Coronary artery (tissue), 2 donors: ENCODE data around the gene HYCC1.

Experiments
- DNase-seq: peaks from one replicate; pipeline ENCODE4 v3.0.0-alpha.2; 2017; ENCODE audit warnings: low spot score
- H3K27ac ChIP-seq, 2 donors: fragments of 200-600 bp; sonication (generic); one replicate each; pipeline ENCODE4 v1.5.1; 2016 to 2019
- H3K4me3 ChIP-seq: fragments of 200-600 bp; sonication (generic); 2 replicates; pipeline ENCODE4 v1.5.1; 2016; ENCODE audit warnings: mild to moderate bottlenecking, moderate library complexity
- CTCF ChIP-seq: fragments of 200-600 bp; sonication (generic); IDR thresholded peaks from one replicate; pipeline ENCODE4 v1.5.1; 2019; ENCODE audit warnings: antibody characterized with exemption

HYCC1 gene

GRCh38 chr7:22996470-22996869 is 17.5 kb downstream of the HYCC1 start:
- H3K27ac ChIP-seq, result no peak overlapping the region
- no peak for DNase-seq
- H3K4me3 ChIP-seq, result no peak overlapping the region
- no peak for TF ChIP-seq CTCF

GRCh38 chr7:22995011-22995410 is 18.9 kb downstream of the HYCC1 start:
- Histone ChIP-seq H3K27ac (no peak overlapping the region), H3K4me3 (no peak overlapping the region)
- no peak for DNase-seq
- no peak for TF ChIP-seq CTCF

GRCh38 chr7:22992874-22993840 is 20.8 kb downstream of the HYCC1 start:
- no peak overlapping the region for H3K27ac ChIP-seq
- DNase-seq, result no peak
- TF ChIP-seq CTCF, result no peak
- no peak overlapping the region for H3K4me3 ChIP-seq

GRCh38 chr7:22990588-22990949 is 23.4 kb downstream of the HYCC1 start:
- Histone ChIP-seq H3K27ac (no peak overlapping the region), H3K4me3 (no peak overlapping the region)
- DNase-seq, result no peak
- TF ChIP-seq CTCF, result no peak

GRCh38 chr7:22989643-22990587 is 24.0 kb downstream of the HYCC1 start:
- Histone ChIP-seq H3K27ac (no peak overlapping the region), H3K4me3 (no peak overlapping the region)
- no peak for DNase-seq
- TF ChIP-seq CTCF, result no peak

- TF ChIP-seq CTCF, result no peak
- H3K4me3 ChIP-seq, result no peak overlapping the region
- no peak for DNase-seq
- H3K27ac ChIP-seq, result no peak overlapping the region
Measured at GRCh38 chr7:22985436-22985835, 28.5 kb downstream of the HYCC1 start.
